ENCODE results near the gene UQCC5.

Gene UQCC5

DNA sequence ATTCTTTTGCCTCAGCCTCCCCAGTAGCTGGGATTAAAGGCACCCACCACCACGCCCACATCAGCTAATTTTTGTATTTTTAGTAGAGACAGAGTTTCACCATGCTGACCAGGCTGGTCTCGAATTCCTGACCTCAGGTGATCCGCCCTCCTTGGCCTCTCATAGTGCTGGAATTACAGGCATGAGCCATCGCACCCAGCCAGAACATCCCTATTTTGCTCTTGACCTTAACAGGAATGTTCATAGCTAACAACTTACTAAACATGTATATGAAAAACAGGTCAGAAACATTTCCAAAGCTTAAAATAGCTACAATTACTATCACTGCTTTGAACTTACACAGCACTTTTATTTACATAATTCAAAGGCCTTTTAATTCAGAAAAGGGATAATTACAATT, 33.7 kb downstream of the UQCC5 start:
- no peak for DNase-seq (ENCODE audit: low read depth in 2 of 2)

DNA sequence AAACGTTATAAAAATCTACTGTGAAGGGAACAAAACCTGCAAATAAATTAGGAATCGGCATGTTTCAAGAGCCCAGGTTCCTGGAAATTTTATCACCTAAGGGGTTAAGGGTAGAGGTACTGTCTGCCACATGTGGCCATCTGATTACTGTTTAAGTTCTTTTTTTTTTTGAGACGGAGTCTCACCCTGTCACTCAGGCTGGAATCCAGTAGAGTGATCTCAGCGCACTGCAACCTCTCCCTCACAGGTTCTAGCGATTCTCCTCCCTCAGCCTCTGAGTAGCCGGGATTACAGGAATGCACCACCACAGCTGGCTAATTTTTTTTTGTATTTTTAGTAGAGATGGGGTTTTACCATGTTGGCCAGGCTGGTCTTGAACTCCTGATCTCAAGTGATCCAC, 35.8 kb downstream of the UQCC5 start:
- DNase-seq (ENCODE audit: low read depth in 2 of 2): no peak

DNA sequence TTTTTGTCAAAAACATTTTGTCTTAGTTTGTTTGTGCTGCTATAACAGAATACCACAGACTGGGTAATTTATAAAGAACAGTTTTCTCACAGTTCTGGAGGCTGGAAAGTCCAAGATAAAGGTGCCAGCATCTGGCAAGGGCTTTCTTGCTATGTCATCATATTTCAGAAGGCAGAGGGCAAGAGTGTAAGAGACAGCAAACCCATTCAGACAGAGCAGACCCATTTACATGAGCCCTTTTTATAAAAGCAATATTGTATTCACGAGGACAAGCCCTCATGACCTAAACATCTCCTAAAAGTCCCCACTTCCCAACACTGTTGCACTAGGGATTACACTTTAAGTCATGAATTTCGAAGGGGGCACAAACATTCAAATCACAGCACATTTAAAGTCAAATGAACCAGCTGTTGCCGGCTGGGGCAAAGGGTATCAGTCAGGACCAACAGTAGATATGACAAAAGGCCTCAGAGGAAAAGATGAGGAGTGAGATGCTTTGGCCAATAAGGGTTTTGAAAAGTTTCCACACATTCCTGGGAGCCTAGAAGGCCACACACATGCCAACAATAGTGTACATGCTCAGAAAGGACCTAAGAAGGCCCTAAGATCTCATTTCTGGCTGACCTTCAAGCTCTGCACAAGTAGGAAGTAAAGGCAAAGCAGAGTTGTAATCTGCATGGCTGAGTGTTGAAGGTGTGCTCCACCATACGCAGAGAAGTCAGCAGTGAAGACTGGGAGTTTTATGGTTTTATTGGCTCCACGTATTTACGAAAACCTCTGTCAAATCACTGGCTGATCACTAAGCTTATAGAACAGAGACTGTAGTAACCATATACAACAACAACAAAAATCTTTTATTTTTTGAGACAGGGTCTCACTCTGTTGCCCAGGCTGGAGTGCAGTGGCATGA, 37.9 kb downstream of the UQCC5 start:
- DNase-seq (ENCODE audit: low read depth in 2 of 2): no peak

Data from stimulated activated CD8-positive, alpha-beta memory T cell treated with anti-CD3 and anti-CD28 coated beads, Interleukin-7, amount 100 ng/mL, for 1 hour (primary cell).